Measurements from ENCODE around the gene CENPV. TPM values are rescaled to one million over a fixed set of nuclear protein-coding genes. Genes with fewer than 3 reads are reported as not detected.

The CENPV gene
- total and polyA plus RNA-seq, 2 donors (not counting 3 experiments of a cell fraction or from before 2014, with no cell fraction given) = 38.2 to 41.6 TPM

- H3K4me2 ChIP-seq (ENCODE audit: insufficient read depth, low read length) = no peak overlapping the region
- no peak overlapping the region for H3K9ac ChIP-seq (replicated peaks; ENCODE audit: extremely low read depth, insufficient read depth, low read length)
- no peaks in the 10 kb centered on the region for H3K9me3 ChIP-seq (replicated peaks; ENCODE audit: control insufficient read depth, insufficient read depth, low read length)
- no peaks in the 10 kb centered on the region for H3K9me1 ChIP-seq (replicated peaks; ENCODE audit: control insufficient read depth, extremely low read depth, insufficient read depth, low read length)
- intact Hi-C loops (cut with micrococcal nuclease) = no loop called here
- no peak for DNase-seq (ENCODE audit: low read depth, low spot score)
- POLR2A ChIA-PET = interaction anchor here (0.5 to 1.1 kb wide), 2 partner anchors 46 to 54 kb away, joined by 3 read pairs; no protein-coding TSS in a partner anchor
- peaks cover 4% of the 10 kb centered on the region for H3K4me1 ChIP-seq (ENCODE audit: control insufficient read depth, extremely low read depth, insufficient read depth, low read length)
- peaks cover 24% of the 10 kb centered on the region for H3K79me2 ChIP-seq (ENCODE audit: control insufficient read depth, insufficient read depth, low read length)
- no peak for FAIRE-seq
- dilution Hi-C loops (cut with MboI; ENCODE audit: extremely low pct_ligation_motif_present, low sequenced_read_pairs) = no loop called here
- no peak overlapping the region for H3K27ac ChIP-seq (ENCODE audit: insufficient read depth, low read depth, low read length)
- no peaks in the 10 kb centered on the region for H4K20me1 ChIP-seq (replicated peaks; ENCODE audit: control insufficient read depth, extremely low read depth, insufficient read depth, low read length)
- no peak overlapping the region for H2AFZ ChIP-seq (ENCODE audit: low read depth, low read length)
- no TSS peak for BruUV-seq (replicated peaks)
- CTCF ChIA-PET = interaction anchor here (1.6 to 3.5 kb wide), 3 partner anchors 21 to 137 kb away, joined by 5 to 19 read pairs (median 9); no protein-coding TSS in a partner anchor
- peaks cover 0 to 12% of the 10 kb centered on the region in 2 experiments for H3K36me3 ChIP-seq (ENCODE audit: control insufficient read depth in 2 of 2, extremely low read depth in 1 of 2, insufficient read depth in 2 of 2, low read length in 2 of 2)
- TF ChIP-seq CTCF (IDR thresholded peaks at IDR 0.05; ENCODE audit: extremely low read depth in 1 of 2, insufficient read depth in 1 of 2, low read depth in 1 of 2, low read length in 2 of 2) (no peak), EZH2 (IDR thresholded peaks at IDR 0.05; ENCODE audit: borderline replicate concordance, low read depth, low read length, severe bottlenecking) (no peak), MAX (IDR thresholded peaks at IDR 0.05; ENCODE audit: insufficient read depth, insufficient read length) (no peak), FOS (IDR thresholded peaks at IDR 0.05; ENCODE audit: borderline replicate concordance, insufficient read depth, low read length) (no peak), POLR2AphosphoS5 (IDR thresholded peaks at IDR 0.05; ENCODE audit: insufficient read depth, low read depth, low read length) (no peak), MYC (IDR thresholded peaks at IDR 0.05; ENCODE audit: low read depth, low read length) (no peak), JUN (IDR thresholded peaks at IDR 0.05; ENCODE audit: borderline replicate concordance, insufficient read depth, insufficient read length, low read depth) (no peak), GATA2 (IDR thresholded peaks at IDR 0.05; ENCODE audit: insufficient read depth, insufficient read length, low read depth, low read length) (no peak), POLR2A (IDR thresholded peaks at IDR 0.05; ENCODE audit: low read depth, low read length) (no peak)
- H3K4me3 ChIP-seq (replicated peaks in 1 of 3; ENCODE audit: insufficient read depth in 1 of 3, low read depth in 1 of 3, low read length in 3 of 3) = no peak overlapping the region
- H3K27me3 ChIP-seq (ENCODE audit: control insufficient read depth in 2 of 2, insufficient read depth in 2 of 2, low read length in 2 of 2) = no peaks in the 10 kb centered on the region
Measured at GRCh38 chr17:16384557-16384956, 31.3 kb upstream of the CENPV start.
